ENCODE results near the gene PGF.

Gene PGF

GRCh38 chr14:74893614-74894091, 61.7 kb downstream of the PGF start:
- DNase-seq: no peak

- DNase-seq: no peak
Measured at GRCh38 chr14:74892745-74893144, 62.7 kb downstream of the PGF start.

GRCh38 chr14:74891870-74892269, 63.5 kb downstream of the PGF start:
- no peak for DNase-seq

All from femur (tissue), 1 donor.